ENCODE data around the gene LPAR6.

The LPAR6 gene

GRCh38 chr13:48415516-48415915 lies 2.6 kb upstream of the LPAR6 start:
- DNase-seq (ENCODE audit: low read depth): no peak

GRCh38 chr13:48414501-48414900 lies 1.6 kb upstream of the LPAR6 start:
- no peak for DNase-seq (ENCODE audit: low read depth)

- no peak for DNase-seq (ENCODE audit: low read depth)
Measured at GRCh38 chr13:48411841-48412531, 927 bp downstream of the LPAR6 start.

GRCh38 chr13:48411147-48411794 lies 1.6 kb downstream of the LPAR6 start:
- DNase-seq (ENCODE audit: low read depth): no peak

- no peak for DNase-seq (ENCODE audit: low read depth)
Measured at GRCh38 chr13:48410199-48410598, 2.7 kb downstream of the LPAR6 start.

- DNase-seq (ENCODE audit: low read depth): no peak
Measured at GRCh38 chr13:48405875-48406274, 7.0 kb downstream of the LPAR6 start.

- DNase-seq (ENCODE audit: low read depth): no peak
Measured at GRCh38 chr13:48404952-48405351, 8.0 kb downstream of the LPAR6 start.

- DNase-seq (ENCODE audit: low read depth): no peak
Measured at GRCh38 chr13:48403913-48404312, 9.0 kb downstream of the LPAR6 start.

GRCh38 chr13:48403151-48403631 lies 9.7 kb downstream of the LPAR6 start:
- DNase-seq (ENCODE audit: low read depth): no peak

GRCh38 chr13:48402325-48402932 lies 10.5 kb downstream of the LPAR6 start:
- no peak for DNase-seq (ENCODE audit: low read depth)

GRCh38 chr13:48401480-48401879 lies 11.4 kb downstream of the LPAR6 start:
- no peak for DNase-seq (ENCODE audit: low read depth)

GRCh38 chr13:48400850-48401291 lies 12.0 kb downstream of the LPAR6 start:
- DNase-seq (ENCODE audit: low read depth): peak; percentile 48

- DNase-seq (ENCODE audit: low read depth): no peak
Measured at GRCh38 chr13:48400090-48400694, 12.7 kb downstream of the LPAR6 start.

- DNase-seq (ENCODE audit: low read depth): no peak
Measured at GRCh38 chr13:48398450-48399095, 14.3 kb downstream of the LPAR6 start.

- DNase-seq (ENCODE audit: low read depth): no peak
Measured at GRCh38 chr13:48397744-48398143, 15.2 kb downstream of the LPAR6 start.

- DNase-seq (ENCODE audit: low read depth): no peak
Measured at GRCh38 chr13:48393698-48394085, 19.2 kb downstream of the LPAR6 start.

GRCh38 chr13:48393030-48393697 lies 19.7 kb downstream of the LPAR6 start:
- DNase-seq (ENCODE audit: low read depth): no peak

- DNase-seq (ENCODE audit: low read depth): no peak
Measured at GRCh38 chr13:48391257-48391656, 21.7 kb downstream of the LPAR6 start.

- no peak for DNase-seq (ENCODE audit: low read depth)
Measured at GRCh38 chr13:48386816-48387215, 26.1 kb downstream of the LPAR6 start.

GRCh38 chr13:48383384-48383783 lies 29.5 kb downstream of the LPAR6 start:
- DNase-seq (ENCODE audit: low read depth): no peak

- no peak for DNase-seq (ENCODE audit: low read depth)
Measured at GRCh38 chr13:48380581-48380980, 32.3 kb downstream of the LPAR6 start.

- no peak for DNase-seq (ENCODE audit: low read depth)
Measured at GRCh38 chr13:48377857-48378256, 35.1 kb downstream of the LPAR6 start.
